IMR-90 (cell line): ENCODE measurements around the gene MYD88. TPM values are rescaled to one million over a fixed set of nuclear protein-coding genes. Genes with fewer than 3 reads are reported as not detected.

ENCODE experiments used
- ATAC-seq: fragments of 200-7000 bp; cut with Tn5 transposase; 2 replicates; pipeline ENCODE4 v1.9.1; 2020; ENCODE audit warnings: low read depth, mild to moderate bottlenecking, moderate library complexity
- BruUV-seq: library from RNA; stranded (reverse); fragments of 400-500 nt; replicated peaks from 2 replicates; lab custom pipeline; 2021; lab: Mats Ljungman, UMichigan
- CTCF ChIA-PET: fragments of 300-600 bp; formaldehyde crosslinking; extraction: SDS; loops from one replicate; lab custom pipeline; 2021; ENCODE audit warnings: antibody characterized with exemption; lab: Yijun Ruan, JAX
- POLR2A ChIA-PET: fragments of 300-600 bp; sonication (Branson Sonifier 250); formaldehyde crosslinking; loops from one replicate; lab custom pipeline; 2022; ENCODE audit warnings: antibody characterized with exemption; ENCODE audit not compliant: unreplicated experiment; lab: Charles Lee
- DNase-seq: peaks from one replicate; pipeline ENCODE4 v3.0.0; 2013
- H2AFZ ChIP-seq: replicated peaks from 2 replicates; pipeline ENCODE3; 2013; ENCODE audit warnings: low read length, mild to moderate bottlenecking; ENCODE audit not compliant: poor library complexity
- H2AK5ac ChIP-seq: 2 replicates; pipeline ENCODE4 v1.6.1; 2013; ENCODE audit warnings: low read depth, low read length, inconsistent platforms
- H2AK9ac ChIP-seq: replicated peaks from 2 replicates; pipeline ENCODE3; 2013; ENCODE audit warnings: mild to moderate bottlenecking, low read depth, low read length, moderate library complexity; ENCODE audit not compliant: poor library complexity
- H2BK120ac ChIP-seq: 2 replicates; pipeline ENCODE4 v1.6.1; 2013; ENCODE audit warnings: low read depth, low read length, inconsistent platforms
- H2BK15ac ChIP-seq: 3 replicates; pipeline ENCODE4 v1.6.1; 2013; ENCODE audit warnings: low read depth, low read length, inconsistent platforms
- H2BK20ac ChIP-seq: 2 replicates; pipeline ENCODE4 v1.6.1; 2013; ENCODE audit warnings: low read depth, mild to moderate bottlenecking, inconsistent platforms, low read length, moderate library complexity
- H2BK5ac ChIP-seq: 2 replicates; pipeline ENCODE4 v1.6.1; 2013; ENCODE audit warnings: mild to moderate bottlenecking, low read depth, low read length, inconsistent platforms; ENCODE audit not compliant: poor library complexity, severe bottlenecking
- H3K14ac ChIP-seq: replicated peaks from 2 replicates; pipeline ENCODE4 v1.6.1; 2013; ENCODE audit warnings: low read depth, low read length, inconsistent platforms
- H3K18ac ChIP-seq: 2 replicates; pipeline ENCODE4 v1.6.1; 2013; ENCODE audit warnings: low read depth, low read length, control low read depth
- H3K23ac ChIP-seq: 2 replicates; pipeline ENCODE4 v1.6.1; 2013; ENCODE audit warnings: low read depth, low read length, inconsistent platforms
- H3K27ac ChIP-seq: 2 replicates; pipeline ENCODE4 v1.5.1; 2013; ENCODE audit warnings: mild to moderate bottlenecking, control low read depth, low read length; ENCODE audit not compliant: insufficient read depth
- H3K27me3 ChIP-seq: 2 replicates; pipeline ENCODE4 v1.6.1; 2013; ENCODE audit warnings: low read length; ENCODE audit not compliant: control insufficient read depth, insufficient read depth
- H3K36me3 ChIP-seq: 2 replicates; pipeline ENCODE4 v1.6.1; 2013; ENCODE audit warnings: low read length, mixed read lengths; ENCODE audit not compliant: control insufficient read depth, insufficient read depth
- H3K4ac ChIP-seq: 2 replicates; pipeline ENCODE4 v1.6.1; 2013; ENCODE audit warnings: low read depth, low read length, inconsistent platforms
- H3K4me1 ChIP-seq: 2 replicates; pipeline ENCODE4 v1.6.1; 2013; ENCODE audit warnings: low read length, mixed read lengths; ENCODE audit not compliant: control insufficient read depth, insufficient read depth
- H3K4me2 ChIP-seq: 2 replicates; pipeline ENCODE4 v1.6.1; 2013; ENCODE audit warnings: low read depth, mild to moderate bottlenecking, control low read depth, low read length, moderate library complexity
- H3K4me3 ChIP-seq: 2 replicates; pipeline ENCODE4 v1.5.1; 2013; ENCODE audit warnings: low read depth, mild to moderate bottlenecking, control low read depth, low read length, moderate library complexity; ENCODE audit not compliant: insufficient read depth
- H3K56ac ChIP-seq: 2 replicates; pipeline ENCODE4 v1.6.1; 2013; ENCODE audit warnings: low read length, inconsistent platforms; ENCODE audit not compliant: insufficient read depth; ENCODE audit errors: extremely low read depth
- H3K79me1 ChIP-seq, 2 experiments: 2 replicates each; pipeline ENCODE4 v1.6.1; 2013; ENCODE audit warnings: low read length in 2 of 2, inconsistent platforms in 1 of 2, low read depth in 1 of 2
- H3K9ac ChIP-seq: 2 replicates; pipeline ENCODE4 v1.6.1; 2013; ENCODE audit warnings: low read depth, low read length, control low read depth
- H3K9me1 ChIP-seq: 2 replicates; pipeline ENCODE4 v1.6.1; 2013; ENCODE audit warnings: low read length, inconsistent platforms; ENCODE audit not compliant: insufficient read depth
- H3K9me3 ChIP-seq: 2 replicates; pipeline ENCODE4 v1.6.1; 2013; ENCODE audit warnings: low read length; ENCODE audit not compliant: control insufficient read depth, insufficient read depth
- H4K20me1 ChIP-seq: 2 replicates; pipeline ENCODE4 v1.6.1; 2013; ENCODE audit warnings: low read length, inconsistent platforms; ENCODE audit not compliant: insufficient read depth
- H4K5ac ChIP-seq: 2 replicates; pipeline ENCODE4 v1.6.1; 2013; ENCODE audit warnings: mild to moderate bottlenecking, low read depth, low read length, control low read depth
- H4K8ac ChIP-seq, 2 experiments: 2 replicates each; pipeline ENCODE4 v1.6.1; 2013; ENCODE audit warnings: low read depth in 2 of 2, low read length in 2 of 2, control low read depth in 1 of 2, inconsistent platforms in 1 of 2
- H4K91ac ChIP-seq: 2 replicates; pipeline ENCODE4 v1.6.1; 2013; ENCODE audit warnings: low read depth, low read length, inconsistent platforms; ENCODE audit not compliant: insufficient read depth
- BHLHE40 ChIP-seq: fragments of 150-350 bp; IDR thresholded peaks from 2 replicates; pipeline ENCODE4 v1.6.1; 2016; ENCODE audit warnings: mild to moderate bottlenecking, low read depth, low read length
- CEBPB ChIP-seq: IDR thresholded peaks from 2 replicates; pipeline ENCODE4 v1.6.1; 2012; ENCODE audit warnings: low read depth, low read length, improper control_type of control experiment
- FOS ChIP-seq: fragments of 150-350 bp; IDR thresholded peaks from 2 replicates; pipeline ENCODE4 v1.6.1; 2016; ENCODE audit warnings: low read depth, low read length
- MXI1 ChIP-seq: IDR thresholded peaks from 2 replicates; pipeline ENCODE4 v1.6.1; 2012; ENCODE audit warnings: low read depth, mild to moderate bottlenecking, low read length, moderate library complexity, borderline replicate concordance
- NFE2L2 ChIP-seq: fragments of 150-350 bp; IDR thresholded peaks from 2 replicates; pipeline ENCODE4 v1.6.1; 2016; ENCODE audit warnings: low read depth, mild to moderate bottlenecking, low read length
- POLR2A ChIP-seq: IDR thresholded peaks from 2 replicates; pipeline ENCODE4 v1.6.1; 2012; ENCODE audit warnings: mild to moderate bottlenecking, low read depth, low read length
- RAD21 ChIP-seq: IDR thresholded peaks from 2 replicates; pipeline ENCODE4 v1.6.1; 2012; ENCODE audit warnings: low read length, improper control_type of control experiment
- RFX5 ChIP-seq: IDR thresholded peaks from 2 replicates; pipeline ENCODE4 v1.8.0; 2012; ENCODE audit warnings: low read depth, mild to moderate bottlenecking, low read length, moderate library complexity
- SMC3 ChIP-seq: fragments of 150-350 bp; IDR thresholded peaks from 2 replicates; pipeline ENCODE4 v1.6.1; 2016; ENCODE audit warnings: low read depth, mild to moderate bottlenecking, antibody characterized with exemption, low read length, moderate library complexity
- WGBS, 2 experiments: methylation state at CpG; one replicate each; pipeline versions ENCODE4 v1.1.5 to v1.1.7; 2013; ENCODE audit warnings: missing lambda C conversion rate in 2 of 2; ENCODE audit not compliant: insufficient read length in 1 of 2; ENCODE audit errors: extremely low coverage in 2 of 2; 5-methylcytosine and 5-hydroxymethylcytosine counted together
- dilution Hi-C: fragments of 300-500 bp; cut with HindIII; formaldehyde crosslinking; loops from one replicate; pipeline ENCODE4 v1.14.3; 2018; ENCODE audit warnings: low sequenced_read_pairs; ENCODE audit not compliant: unreplicated experiment
- in situ Hi-C: fragments of 300-500 bp; cut with MboI; formaldehyde crosslinking; loops from 3 replicates; pipeline ENCODE4 v1.14.3; 2019; ENCODE audit warnings: low sequenced_read_pairs, inconsistent platforms, mixed read lengths
- intact Hi-C: fragments of 100-400 bp; cut with micrococcal nuclease; formaldehyde crosslinking; loops from 2 replicates; pipeline ENCODE4 v1.10.0; 2022
- polyA plus RNA-seq, 3 experiments: library from polyadenylated mRNA; depleted of rRNA; stranded (reverse); fragments of >200 nt; gene quantifications; 2 replicates each; pipeline ENCODE4 v1.2.3, GENCODE V29; 2012; ENCODE audit warnings: low replicate concordance in 1 of 3
- total RNA-seq: library from RNA; depleted of rRNA; stranded (reverse); fragments of >200 nt; gene quantifications from 2 replicates; pipeline ENCODE4 v1.2.3, GENCODE V29; 2012
- TF ChIP-seq, protein P1 (sequence below): fragments of 150-350 bp; IDR thresholded peaks from 2 replicates; pipeline ENCODE4 v1.6.1; 2017; ENCODE audit warnings: mild to moderate bottlenecking, antibody characterized with exemption, low read length, low read depth
- TF ChIP-seq, protein P2 (sequence below): conservative IDR thresholded peaks from 2 replicates; pipeline ENCODE4 v1.5.1; 2012; ENCODE audit warnings: mild to moderate bottlenecking, low read depth, low read length, improper control_type of control experiment

Gene MYD88
- total and polyA plus RNA-seq, 2 of the 4 experiments (the other 2 are of a cell fraction) = 9.3 to 39.8 TPM

DNA sequence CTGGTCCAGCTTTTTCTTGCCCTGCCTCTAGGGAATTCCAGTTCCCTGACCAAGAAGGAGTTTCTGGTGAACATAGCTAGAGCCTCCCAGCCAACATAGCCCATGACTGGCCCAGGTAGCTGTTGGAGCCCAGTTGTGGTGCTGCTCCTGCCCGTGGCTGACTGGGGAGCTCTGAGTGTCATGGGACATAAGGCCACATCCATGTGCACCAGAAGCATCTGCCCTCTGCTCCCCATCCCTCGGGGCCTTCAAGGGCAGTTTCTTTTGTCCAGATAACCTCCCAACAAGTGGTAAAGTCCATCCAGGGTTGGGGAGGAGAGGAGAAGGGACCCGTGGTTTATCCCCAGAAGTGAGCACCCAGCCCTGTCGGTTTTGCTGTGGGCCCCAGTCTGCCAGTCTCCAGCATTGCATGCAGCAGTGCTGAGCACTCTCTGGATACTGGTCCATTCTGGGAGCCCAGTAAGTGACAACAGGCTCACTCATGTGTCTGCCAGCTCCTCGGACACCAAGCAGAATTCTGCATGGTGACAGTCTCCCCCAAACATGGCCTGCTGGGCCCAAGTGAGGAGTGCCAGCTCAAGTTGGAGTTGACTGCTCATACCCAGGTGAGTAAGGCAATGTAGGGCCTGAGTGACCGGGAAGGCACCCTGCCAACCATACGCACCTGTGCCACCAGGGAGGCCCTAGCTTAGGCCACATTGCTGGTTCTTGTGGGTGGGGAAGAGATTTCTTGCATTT is 30.4 kb upstream of the MYD88 start:
- Histone ChIP-seq H3K27ac (no peak overlapping the region), H3K23ac (no peak overlapping the region), H4K91ac (no peak overlapping the region), H3K36me3 (no peaks in the 10 kb centered on the region), H3K56ac (no peak overlapping the region), H2AK5ac (no peak overlapping the region), H2BK15ac (no peak overlapping the region), H3K4me3 (no peak overlapping the region), H2BK20ac (no peak overlapping the region), H4K5ac (no peak overlapping the region), H3K4ac (no peak overlapping the region), H3K9ac (no peak overlapping the region), H2AFZ (no peak overlapping the region), H2AK9ac (no peak overlapping the region), H3K14ac (no peak overlapping the region), H3K4me1 (no peaks in the 10 kb centered on the region), H3K4me2 (no peak overlapping the region), H3K27me3 (peaks cover 11% of the 10 kb centered on the region), H3K9me3 (no peaks in the 10 kb centered on the region), H3K18ac (no peak overlapping the region), H3K79me1 (no peaks in the 10 kb centered on the region), H3K9me1 (no peaks in the 10 kb centered on the region), H4K20me1 (no peaks in the 10 kb centered on the region), H2BK120ac (no peak overlapping the region), H2BK5ac (no peak overlapping the region), H4K8ac (no peak overlapping the region)
- in situ Hi-C loops = no loop called here
- CTCF ChIA-PET = no interaction called here
- WGBS, 2 experiments = 71% methylated on average over 4 of the region's 7 CpGs; no CpG with 5 or more reads in 1 of the 2 experiments
- no TSS peak for BruUV-seq
- no peak for ATAC-seq
- TF ChIP-seq, protein P1, sequence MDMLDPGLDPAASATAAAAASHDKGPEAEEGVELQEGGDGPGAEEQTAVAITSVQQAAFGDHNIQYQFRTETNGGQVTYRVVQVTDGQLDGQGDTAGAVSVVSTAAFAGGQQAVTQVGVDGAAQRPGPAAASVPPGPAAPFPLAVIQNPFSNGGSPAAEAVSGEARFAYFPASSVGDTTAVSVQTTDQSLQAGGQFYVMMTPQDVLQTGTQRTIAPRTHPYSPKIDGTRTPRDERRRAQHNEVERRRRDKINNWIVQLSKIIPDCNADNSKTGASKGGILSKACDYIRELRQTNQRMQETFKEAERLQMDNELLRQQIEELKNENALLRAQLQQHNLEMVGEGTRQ = no peak
- TF ChIP-seq FOS (no peak), POLR2A (no peak), RFX5 (no peak), CEBPB (no peak), SMC3 (no peak), RAD21 (no peak), NFE2L2 (no peak), BHLHE40 (no peak), MXI1 (no peak)
- TF ChIP-seq, protein P2, sequence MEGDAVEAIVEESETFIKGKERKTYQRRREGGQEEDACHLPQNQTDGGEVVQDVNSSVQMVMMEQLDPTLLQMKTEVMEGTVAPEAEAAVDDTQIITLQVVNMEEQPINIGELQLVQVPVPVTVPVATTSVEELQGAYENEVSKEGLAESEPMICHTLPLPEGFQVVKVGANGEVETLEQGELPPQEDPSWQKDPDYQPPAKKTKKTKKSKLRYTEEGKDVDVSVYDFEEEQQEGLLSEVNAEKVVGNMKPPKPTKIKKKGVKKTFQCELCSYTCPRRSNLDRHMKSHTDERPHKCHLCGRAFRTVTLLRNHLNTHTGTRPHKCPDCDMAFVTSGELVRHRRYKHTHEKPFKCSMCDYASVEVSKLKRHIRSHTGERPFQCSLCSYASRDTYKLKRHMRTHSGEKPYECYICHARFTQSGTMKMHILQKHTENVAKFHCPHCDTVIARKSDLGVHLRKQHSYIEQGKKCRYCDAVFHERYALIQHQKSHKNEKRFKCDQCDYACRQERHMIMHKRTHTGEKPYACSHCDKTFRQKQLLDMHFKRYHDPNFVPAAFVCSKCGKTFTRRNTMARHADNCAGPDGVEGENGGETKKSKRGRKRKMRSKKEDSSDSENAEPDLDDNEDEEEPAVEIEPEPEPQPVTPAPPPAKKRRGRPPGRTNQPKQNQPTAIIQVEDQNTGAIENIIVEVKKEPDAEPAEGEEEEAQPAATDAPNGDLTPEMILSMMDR = no peak
- intact Hi-C loops = no loop called here
- dilution Hi-C loops = no loop called here
- POLR2A ChIA-PET = no interaction called here
- no peak for DNase-seq
